Upper lobe of left lung (tissue), 6 donors: Measurements from ENCODE around the gene MLIP. TPM values are rescaled to one million over a fixed set of nuclear protein-coding genes. Genes with fewer than 3 reads are reported as not detected.
A peak's percentile ranks its signal among the peaks of the same experiment; 100 is the strongest.
"Not testable (repeated sequence)": the region's sequence is repeated elsewhere in the genome, so short reads cannot be mapped to it uniquely, and the experiment has no call there.

ENCODE experiments used
- ATAC-seq, 2 donors: fragments of 200-7000 bp; cut with Tn5 transposase; one replicate each; pipeline ENCODE4 v1.9.1; 2022; ENCODE audit warnings: mild to moderate bottlenecking in 2 of 2, moderate library complexity in 2 of 2; ENCODE audit not compliant: low FRiP score in 2 of 2
- DNase-seq, 2 donors: peaks; one replicate each; pipeline ENCODE4 v3.0.0-alpha.2; 2019 to 2020
- H3K27ac ChIP-seq, 4 donors: fragments of 200-600 bp; sonication (generic); one replicate each; pipeline ENCODE4 v1.5.1; 2016 to 2019
- H3K27me3 ChIP-seq, 4 donors: fragments of 200-600 bp; sonication (generic); one replicate each; pipeline ENCODE4 v1.5.1; 2017 to 2019
- H3K36me3 ChIP-seq, 4 donors: fragments of 200-600 bp; sonication (generic); one replicate each; pipeline ENCODE4 v1.5.1; 2016 to 2019
- H3K4me1 ChIP-seq, 4 donors: fragments of 200-600 bp; sonication (generic); one replicate each; pipeline ENCODE4 v1.5.1; 2018 to 2019
- H3K4me3 ChIP-seq, 4 donors: fragments of 200-600 bp; sonication (generic); one replicate each; pipeline ENCODE4 v1.5.1; 2017 to 2019; ENCODE audit warnings: mild to moderate bottlenecking in 2 of 4, moderate library complexity in 1 of 4
- H3K9me3 ChIP-seq, 4 donors: fragments of 200-600 bp; sonication (generic); one replicate each; pipeline ENCODE4 v1.5.1; 2018 to 2019
- EP300 ChIP-seq, 4 donors: sonication (generic); formaldehyde crosslinking; IDR thresholded peaks; one replicate each; pipeline ENCODE4 v1.5.1; 2017; ENCODE audit warnings: antibody characterized with exemption in 4 of 4, control low read depth in 2 of 4
- POLR2A ChIP-seq, 4 donors: fragments of 450-650 bp; IDR thresholded peaks; one replicate each; pipeline ENCODE4 v1.5.1; 2016 to 2017; ENCODE audit warnings: antibody characterized with exemption in 4 of 4, mild to moderate bottlenecking in 2 of 4
- POLR2AphosphoS5 ChIP-seq, 2 donors: sonication (generic); formaldehyde crosslinking; IDR thresholded peaks; one replicate each; pipeline ENCODE4 v1.5.1; 2017; ENCODE audit warnings: antibody characterized with exemption in 2 of 2
- WGBS, 2 donors: methylation state at CpG; one replicate each; pipeline ENCODE4 v1.1.5; 2017 to 2018; 5-methylcytosine and 5-hydroxymethylcytosine counted together
- total RNA-seq, 6 donors: library from RNA; depleted of rRNA in 4 of 6; stranded (reverse); fragments of >200 nt in 4 of 6; gene quantifications; one replicate each; pipeline versions ENCODE4 v1.1.0 to v1.2.1, GENCODE V29; 2016 to 2021
- TF ChIP-seq, protein P1 (sequence below), 6 experiments: fragments of 450-650 bp in 4 of 6; fragments of 200-600 bp in 2 of 6; sonication (generic) in 2 of 6; IDR thresholded peaks; one replicate each; pipeline ENCODE4 v1.5.1; 2016 to 2019; ENCODE audit warnings: antibody characterized with exemption in 6 of 6
- donor health status: DM: no; HTN: no; CAD: no; lungs with moderate emphysema.
- donor health status: DM: no; HTN: yes; CAD: no; lungs with severe emphysema.

Gene MLIP
- total RNA-seq, 6 donors from 2014 or later = 0.47 to 1.3 (median 0.77) TPM; not detected in 2

DNA sequence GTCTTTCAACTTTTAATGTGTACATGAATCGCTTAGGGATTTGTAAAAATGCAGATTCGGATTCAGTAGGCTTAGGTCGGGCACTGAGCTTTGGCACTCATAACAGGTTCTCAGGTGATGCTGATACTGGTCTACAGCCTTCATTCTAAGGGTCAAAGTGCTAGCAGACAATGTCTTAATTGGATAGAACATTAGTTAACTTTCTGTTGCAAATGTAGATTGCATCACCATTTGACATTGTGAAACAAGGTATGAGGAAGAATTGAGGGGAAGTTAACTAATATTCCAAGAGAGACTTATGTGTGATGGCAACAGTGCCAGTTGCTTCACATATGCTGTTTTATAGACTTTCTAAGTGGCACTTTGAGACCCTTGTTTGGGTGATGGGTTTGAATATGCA, 86.9 kb downstream of the MLIP start:
- Histone ChIP-seq H3K9me3 (no peaks in the 10 kb centered on the region), H3K36me3 (no peaks in the 10 kb centered on the region), H3K27me3 (no peaks in the 10 kb centered on the region), H3K4me3 (no peak overlapping the region), H3K27ac (no peak overlapping the region), H3K4me1 (peaks cover 0 to 3% (median 0%) of the 10 kb centered on the region in 4 donors)
- TF ChIP-seq, protein P1, sequence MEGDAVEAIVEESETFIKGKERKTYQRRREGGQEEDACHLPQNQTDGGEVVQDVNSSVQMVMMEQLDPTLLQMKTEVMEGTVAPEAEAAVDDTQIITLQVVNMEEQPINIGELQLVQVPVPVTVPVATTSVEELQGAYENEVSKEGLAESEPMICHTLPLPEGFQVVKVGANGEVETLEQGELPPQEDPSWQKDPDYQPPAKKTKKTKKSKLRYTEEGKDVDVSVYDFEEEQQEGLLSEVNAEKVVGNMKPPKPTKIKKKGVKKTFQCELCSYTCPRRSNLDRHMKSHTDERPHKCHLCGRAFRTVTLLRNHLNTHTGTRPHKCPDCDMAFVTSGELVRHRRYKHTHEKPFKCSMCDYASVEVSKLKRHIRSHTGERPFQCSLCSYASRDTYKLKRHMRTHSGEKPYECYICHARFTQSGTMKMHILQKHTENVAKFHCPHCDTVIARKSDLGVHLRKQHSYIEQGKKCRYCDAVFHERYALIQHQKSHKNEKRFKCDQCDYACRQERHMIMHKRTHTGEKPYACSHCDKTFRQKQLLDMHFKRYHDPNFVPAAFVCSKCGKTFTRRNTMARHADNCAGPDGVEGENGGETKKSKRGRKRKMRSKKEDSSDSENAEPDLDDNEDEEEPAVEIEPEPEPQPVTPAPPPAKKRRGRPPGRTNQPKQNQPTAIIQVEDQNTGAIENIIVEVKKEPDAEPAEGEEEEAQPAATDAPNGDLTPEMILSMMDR (IDR thresholded peaks at IDR 0.05) = no peak
- TF ChIP-seq EP300 (IDR thresholded peaks at IDR 0.05) (no peak), POLR2AphosphoS5 (IDR thresholded peaks at IDR 0.05) (no peak), POLR2A (IDR thresholded peaks at IDR 0.05) (no peak)
- ATAC-seq (peak in 1 of 2 donors; percentile 39), DNase-seq (no peak)
- 87 to 93% methylated on average over 3 of the region's 3 CpGs for WGBS, 2 donors

DNA sequence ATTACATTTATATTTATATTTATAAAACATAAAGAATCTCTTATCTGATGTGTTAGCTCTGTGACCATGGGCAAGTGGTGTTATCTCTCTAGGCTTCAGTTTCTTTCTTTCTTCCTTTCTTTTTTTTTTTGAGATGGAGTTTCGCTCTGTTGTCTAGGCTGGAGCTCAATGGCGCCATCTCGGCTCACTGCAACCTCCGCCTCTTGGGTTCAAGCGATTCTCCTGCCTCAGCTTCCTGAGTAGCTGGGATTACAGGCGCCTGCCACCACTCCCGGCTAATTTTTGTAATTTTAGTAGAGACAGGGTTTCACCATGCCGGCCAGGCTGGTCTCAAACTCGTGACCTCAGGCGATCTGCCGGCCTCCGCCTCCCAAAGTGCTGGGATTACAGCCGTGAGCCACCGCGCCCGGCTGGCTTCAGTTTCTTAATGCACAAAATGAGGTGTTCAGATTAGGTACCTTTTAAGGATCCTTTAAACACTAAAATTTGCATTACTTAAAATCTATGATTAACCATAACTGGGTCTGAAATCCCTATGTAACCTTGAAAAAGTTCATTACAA, 92.3 kb downstream of the MLIP start:
- peak in 1 of 2 donors; percentile 41 for DNase-seq
- H3K9me3 ChIP-seq, H3K27ac ChIP-seq, H3K4me1 ChIP-seq, H3K36me3 ChIP-seq, H3K27me3 ChIP-seq, H3K4me3 ChIP-seq, ATAC-seq: not testable (repeated sequence)
- WGBS, 2 donors = 94 to 96% methylated on average over 16 of the region's 16 CpGs

DNA sequence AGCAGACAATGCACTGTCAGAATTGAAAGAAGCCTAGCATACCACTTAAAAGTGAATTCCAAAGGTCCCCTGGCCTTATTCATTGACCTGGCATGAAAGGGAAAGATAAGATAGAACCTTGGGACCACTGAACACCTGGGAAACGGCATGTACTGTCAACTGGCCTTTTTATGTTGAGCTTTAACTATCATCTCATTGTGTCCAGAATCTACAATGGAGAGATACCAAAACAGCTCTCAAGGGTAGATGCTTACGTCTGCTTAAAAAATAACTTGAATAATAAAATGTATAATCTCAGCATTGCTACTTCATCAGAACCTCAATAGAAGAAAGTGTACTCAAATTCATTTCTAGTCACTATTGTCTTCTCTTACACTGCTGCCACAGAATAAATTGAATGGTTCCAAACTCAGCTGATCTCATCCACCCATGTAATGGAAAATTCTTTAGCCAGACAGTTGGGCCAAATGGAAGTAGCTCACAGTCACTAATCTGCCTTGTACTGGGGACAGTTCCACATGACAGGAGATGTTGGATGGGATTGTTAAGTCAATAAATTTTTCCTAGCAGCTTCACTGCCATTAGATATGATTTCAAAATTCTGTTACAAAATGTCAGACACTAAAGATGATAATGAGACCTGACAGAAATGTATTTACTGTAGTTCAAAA, 93.8 kb downstream of the MLIP start:
- Histone ChIP-seq H3K36me3 (no peaks in the 10 kb centered on the region), H3K27ac (no peak overlapping the region), H3K4me1 (no peaks in the 10 kb centered on the region), H3K9me3 (no peaks in the 10 kb centered on the region), H3K27me3 (no peaks in the 10 kb centered on the region), H3K4me3 (no peak overlapping the region)
- TF ChIP-seq, protein P1 (IDR thresholded peaks at IDR 0.05) = no peak
- TF ChIP-seq POLR2AphosphoS5 (IDR thresholded peaks at IDR 0.05) (no peak), POLR2A (IDR thresholded peaks at IDR 0.05) (no peak), EP300 (IDR thresholded peaks at IDR 0.05) (no peak)
- WGBS, 2 donors = 66 to 69% methylated on average over 2 of the region's 2 CpGs
- ATAC-seq (no peak), DNase-seq (no peak)

DNA sequence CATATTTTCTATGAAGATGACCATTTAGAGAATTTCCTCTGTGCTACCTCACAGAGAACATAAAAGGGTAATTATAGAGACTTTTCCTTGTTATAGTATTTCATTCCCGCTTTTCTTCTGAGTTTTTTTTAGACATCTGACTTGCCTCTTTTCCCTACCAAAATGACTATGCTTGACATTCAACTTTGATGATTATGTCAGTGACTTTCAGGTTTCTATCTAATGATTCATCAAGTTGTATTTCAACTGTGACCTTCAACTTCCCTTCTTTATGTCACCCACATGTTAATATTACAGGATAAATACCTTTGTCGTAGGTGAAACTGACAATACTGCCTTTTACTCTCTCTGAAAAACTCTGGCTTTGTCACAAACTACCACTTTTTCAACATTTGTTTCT, 95.3 kb downstream of the MLIP start:
- no peaks in the 10 kb centered on the region for H3K9me3 ChIP-seq
- WGBS, 2 donors = 77 to 84% methylated on average over 2 of the region's 2 CpGs
- TF ChIP-seq POLR2AphosphoS5 (IDR thresholded peaks at IDR 0.05) (no peak), POLR2A (IDR thresholded peaks at IDR 0.05) (no peak), EP300 (IDR thresholded peaks at IDR 0.05) (no peak)
- TF ChIP-seq, protein P1 (IDR thresholded peaks at IDR 0.05) = no peak
- H3K27me3 ChIP-seq = no peaks in the 10 kb centered on the region
- no peaks in the 10 kb centered on the region for H3K4me1 ChIP-seq
- ATAC-seq = no peak
- no peaks in the 10 kb centered on the region for H3K36me3 ChIP-seq
- DNase-seq = no peak
- no peak overlapping the region for H3K4me3 ChIP-seq
- H3K27ac ChIP-seq = no peak overlapping the region

DNA sequence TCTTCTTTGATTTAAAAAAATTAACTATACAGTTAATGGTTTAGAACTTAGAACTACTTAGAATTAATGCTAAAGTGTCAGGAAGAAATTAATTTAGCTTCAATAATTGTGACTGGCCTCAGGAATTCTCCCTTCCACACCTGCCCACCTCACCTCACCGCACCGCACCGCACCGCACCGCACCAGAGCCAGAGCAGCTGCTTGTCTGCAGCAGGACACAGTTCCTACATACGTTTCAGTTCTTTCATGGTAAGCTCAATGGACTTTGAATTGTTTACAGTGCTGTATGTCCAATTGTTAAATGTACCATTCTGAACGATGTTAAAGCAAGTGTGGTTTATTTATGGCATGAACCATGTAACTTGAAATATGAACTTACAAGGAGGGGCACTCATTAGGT, 98.7 kb downstream of the MLIP start:
- H3K27me3 ChIP-seq, H3K4me1 ChIP-seq, H3K36me3 ChIP-seq, ATAC-seq, H3K4me3 ChIP-seq, H3K9me3 ChIP-seq, H3K27ac ChIP-seq: not testable (repeated sequence)
- 82 to 84% methylated on average over 5 to 6 of the region's 7 CpGs for WGBS, 2 donors
- DNase-seq = peak in 1 of 2 donors; percentile 64

DNA sequence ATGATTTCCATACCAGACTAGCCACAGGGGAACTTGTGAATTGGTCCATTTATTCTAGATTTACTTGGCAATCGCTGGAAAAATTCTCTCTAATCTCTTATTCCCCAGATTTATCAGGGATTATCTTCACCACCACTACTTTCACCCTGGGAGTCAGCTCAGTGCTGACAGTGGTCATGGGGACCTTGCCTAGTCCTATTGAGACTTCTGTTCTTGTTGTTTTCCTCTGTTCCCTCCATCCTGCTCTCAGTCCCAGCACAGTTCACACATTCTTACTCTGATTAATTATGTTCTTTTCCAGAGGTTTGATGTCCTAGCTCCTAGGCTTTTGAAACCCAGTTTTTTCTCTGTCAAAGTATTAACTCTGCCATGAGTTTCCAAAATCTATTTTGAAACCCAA, 103.0 kb downstream of the MLIP start:
- Histone ChIP-seq H3K36me3 (no peaks in the 10 kb centered on the region), H3K4me3 (no peak overlapping the region), H3K9me3 (no peaks in the 10 kb centered on the region), H3K27ac (no peak overlapping the region), H3K4me1 (no peaks in the 10 kb centered on the region), H3K27me3 (no peaks in the 10 kb centered on the region)
- WGBS, 2 donors = 81% methylated on average over 1 of the region's 1 CpG
- TF ChIP-seq POLR2AphosphoS5 (IDR thresholded peaks at IDR 0.05) (no peak), POLR2A (IDR thresholded peaks at IDR 0.05) (no peak), EP300 (IDR thresholded peaks at IDR 0.05) (no peak)
- TF ChIP-seq, protein P1 (IDR thresholded peaks at IDR 0.05) = no peak
- ATAC-seq (no peak), DNase-seq (no peak)
